ENCODE data around the gene C7. TPM values are rescaled to one million over a fixed set of nuclear protein-coding genes. Genes with fewer than 3 reads are reported as not detected.

C7 gene
- total and polyA plus RNA-seq, 2 experiments from 2014 or later: 0.05 to 0.07 TPM

DNA sequence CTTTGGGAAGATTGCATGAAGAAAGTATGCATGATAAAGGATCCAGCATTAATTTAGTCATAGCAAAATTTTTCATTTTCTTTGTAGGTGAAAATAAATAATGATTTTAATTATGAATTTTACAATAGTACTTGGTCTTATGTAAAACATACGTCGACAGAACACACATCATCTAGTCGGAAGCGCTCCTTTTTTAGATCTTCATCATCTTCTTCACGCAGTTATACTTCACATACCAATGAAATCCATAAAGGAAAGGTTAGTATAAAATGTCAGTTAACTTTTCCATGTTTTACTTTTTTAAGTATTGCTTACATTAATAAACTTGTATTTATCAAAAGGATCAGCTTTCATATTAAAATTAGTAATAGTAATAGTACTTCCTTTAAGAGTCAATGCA, 35.8 kb downstream of the C7 start:
- Mint-ChIP-seq H3K4me3 (no peak overlapping the region), H3K27ac (no peak overlapping the region), H3K9me3 (no peaks in the 10 kb centered on the region), H3K36me3 (ENCODE audit: low read depth) (no peaks in the 10 kb centered on the region), H3K27me3 (ENCODE audit: insufficient read depth, low read depth, poor library complexity) (no peaks in the 10 kb centered on the region), H3K4me1 (no peaks in the 10 kb centered on the region)
- Histone ChIP-seq H3K4me3 (no peak overlapping the region), H3K27me3 (ENCODE audit: insufficient read depth) (no peaks in the 10 kb centered on the region), H3F3A (replicated peaks; ENCODE audit: low read depth) (no peaks in the 10 kb centered on the region), H3K4me2 (no peak overlapping the region), H3K36me3 (ENCODE audit: insufficient read depth) (no peaks in the 10 kb centered on the region), H3K79me2 (replicated peaks; ENCODE audit: insufficient read depth) (no peaks in the 10 kb centered on the region), H3K4me1 (ENCODE audit: insufficient read depth) (no peaks in the 10 kb centered on the region), H2AFZ (no peak overlapping the region), H3K27ac (ENCODE audit: low read depth) (no peak overlapping the region), H4K20me1 (replicated peaks; ENCODE audit: insufficient read depth) (no peaks in the 10 kb centered on the region), H3K9me2 (ENCODE audit: insufficient read depth) (no peaks in the 10 kb centered on the region)
- ATAC-seq (no peak), DNase-seq (ENCODE audit: low spot score) (no peak)
- no peak for TF ChIP-seq EZH2phosphoT487 (IDR thresholded peaks at IDR 0.05; ENCODE audit: unreplicated experiment)
- TF ChIP-seq, protein P1, sequence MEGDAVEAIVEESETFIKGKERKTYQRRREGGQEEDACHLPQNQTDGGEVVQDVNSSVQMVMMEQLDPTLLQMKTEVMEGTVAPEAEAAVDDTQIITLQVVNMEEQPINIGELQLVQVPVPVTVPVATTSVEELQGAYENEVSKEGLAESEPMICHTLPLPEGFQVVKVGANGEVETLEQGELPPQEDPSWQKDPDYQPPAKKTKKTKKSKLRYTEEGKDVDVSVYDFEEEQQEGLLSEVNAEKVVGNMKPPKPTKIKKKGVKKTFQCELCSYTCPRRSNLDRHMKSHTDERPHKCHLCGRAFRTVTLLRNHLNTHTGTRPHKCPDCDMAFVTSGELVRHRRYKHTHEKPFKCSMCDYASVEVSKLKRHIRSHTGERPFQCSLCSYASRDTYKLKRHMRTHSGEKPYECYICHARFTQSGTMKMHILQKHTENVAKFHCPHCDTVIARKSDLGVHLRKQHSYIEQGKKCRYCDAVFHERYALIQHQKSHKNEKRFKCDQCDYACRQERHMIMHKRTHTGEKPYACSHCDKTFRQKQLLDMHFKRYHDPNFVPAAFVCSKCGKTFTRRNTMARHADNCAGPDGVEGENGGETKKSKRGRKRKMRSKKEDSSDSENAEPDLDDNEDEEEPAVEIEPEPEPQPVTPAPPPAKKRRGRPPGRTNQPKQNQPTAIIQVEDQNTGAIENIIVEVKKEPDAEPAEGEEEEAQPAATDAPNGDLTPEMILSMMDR (conservative IDR thresholded peaks at IDR 0.05; ENCODE audit: low read depth in 2 of 2): no peak
- TF ChIP-seq, protein P2, sequence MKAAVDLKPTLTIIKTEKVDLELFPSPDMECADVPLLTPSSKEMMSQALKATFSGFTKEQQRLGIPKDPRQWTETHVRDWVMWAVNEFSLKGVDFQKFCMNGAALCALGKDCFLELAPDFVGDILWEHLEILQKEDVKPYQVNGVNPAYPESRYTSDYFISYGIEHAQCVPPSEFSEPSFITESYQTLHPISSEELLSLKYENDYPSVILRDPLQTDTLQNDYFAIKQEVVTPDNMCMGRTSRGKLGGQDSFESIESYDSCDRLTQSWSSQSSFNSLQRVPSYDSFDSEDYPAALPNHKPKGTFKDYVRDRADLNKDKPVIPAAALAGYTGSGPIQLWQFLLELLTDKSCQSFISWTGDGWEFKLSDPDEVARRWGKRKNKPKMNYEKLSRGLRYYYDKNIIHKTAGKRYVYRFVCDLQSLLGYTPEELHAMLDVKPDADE (IDR thresholded peaks at IDR 0.05): no peak
- TF ChIP-seq POLR2AphosphoS5 (IDR thresholded peaks at IDR 0.05; ENCODE audit: low read depth): no peak
- TF ChIP-seq EZH2 (IDR thresholded peaks at IDR 0.05; ENCODE audit: low read depth, unreplicated experiment): no peak
- no peak for TF ChIP-seq JUNB (IDR thresholded peaks at IDR 0.05; ENCODE audit: unreplicated experiment)
- TF ChIP-seq STAT1 (IDR thresholded peaks at IDR 0.05; ENCODE audit: unreplicated experiment): no peak
- no peak for TF ChIP-seq NANOG (IDR thresholded peaks at IDR 0.05; ENCODE audit: borderline replicate concordance)
- TF ChIP-seq, protein P3, sequence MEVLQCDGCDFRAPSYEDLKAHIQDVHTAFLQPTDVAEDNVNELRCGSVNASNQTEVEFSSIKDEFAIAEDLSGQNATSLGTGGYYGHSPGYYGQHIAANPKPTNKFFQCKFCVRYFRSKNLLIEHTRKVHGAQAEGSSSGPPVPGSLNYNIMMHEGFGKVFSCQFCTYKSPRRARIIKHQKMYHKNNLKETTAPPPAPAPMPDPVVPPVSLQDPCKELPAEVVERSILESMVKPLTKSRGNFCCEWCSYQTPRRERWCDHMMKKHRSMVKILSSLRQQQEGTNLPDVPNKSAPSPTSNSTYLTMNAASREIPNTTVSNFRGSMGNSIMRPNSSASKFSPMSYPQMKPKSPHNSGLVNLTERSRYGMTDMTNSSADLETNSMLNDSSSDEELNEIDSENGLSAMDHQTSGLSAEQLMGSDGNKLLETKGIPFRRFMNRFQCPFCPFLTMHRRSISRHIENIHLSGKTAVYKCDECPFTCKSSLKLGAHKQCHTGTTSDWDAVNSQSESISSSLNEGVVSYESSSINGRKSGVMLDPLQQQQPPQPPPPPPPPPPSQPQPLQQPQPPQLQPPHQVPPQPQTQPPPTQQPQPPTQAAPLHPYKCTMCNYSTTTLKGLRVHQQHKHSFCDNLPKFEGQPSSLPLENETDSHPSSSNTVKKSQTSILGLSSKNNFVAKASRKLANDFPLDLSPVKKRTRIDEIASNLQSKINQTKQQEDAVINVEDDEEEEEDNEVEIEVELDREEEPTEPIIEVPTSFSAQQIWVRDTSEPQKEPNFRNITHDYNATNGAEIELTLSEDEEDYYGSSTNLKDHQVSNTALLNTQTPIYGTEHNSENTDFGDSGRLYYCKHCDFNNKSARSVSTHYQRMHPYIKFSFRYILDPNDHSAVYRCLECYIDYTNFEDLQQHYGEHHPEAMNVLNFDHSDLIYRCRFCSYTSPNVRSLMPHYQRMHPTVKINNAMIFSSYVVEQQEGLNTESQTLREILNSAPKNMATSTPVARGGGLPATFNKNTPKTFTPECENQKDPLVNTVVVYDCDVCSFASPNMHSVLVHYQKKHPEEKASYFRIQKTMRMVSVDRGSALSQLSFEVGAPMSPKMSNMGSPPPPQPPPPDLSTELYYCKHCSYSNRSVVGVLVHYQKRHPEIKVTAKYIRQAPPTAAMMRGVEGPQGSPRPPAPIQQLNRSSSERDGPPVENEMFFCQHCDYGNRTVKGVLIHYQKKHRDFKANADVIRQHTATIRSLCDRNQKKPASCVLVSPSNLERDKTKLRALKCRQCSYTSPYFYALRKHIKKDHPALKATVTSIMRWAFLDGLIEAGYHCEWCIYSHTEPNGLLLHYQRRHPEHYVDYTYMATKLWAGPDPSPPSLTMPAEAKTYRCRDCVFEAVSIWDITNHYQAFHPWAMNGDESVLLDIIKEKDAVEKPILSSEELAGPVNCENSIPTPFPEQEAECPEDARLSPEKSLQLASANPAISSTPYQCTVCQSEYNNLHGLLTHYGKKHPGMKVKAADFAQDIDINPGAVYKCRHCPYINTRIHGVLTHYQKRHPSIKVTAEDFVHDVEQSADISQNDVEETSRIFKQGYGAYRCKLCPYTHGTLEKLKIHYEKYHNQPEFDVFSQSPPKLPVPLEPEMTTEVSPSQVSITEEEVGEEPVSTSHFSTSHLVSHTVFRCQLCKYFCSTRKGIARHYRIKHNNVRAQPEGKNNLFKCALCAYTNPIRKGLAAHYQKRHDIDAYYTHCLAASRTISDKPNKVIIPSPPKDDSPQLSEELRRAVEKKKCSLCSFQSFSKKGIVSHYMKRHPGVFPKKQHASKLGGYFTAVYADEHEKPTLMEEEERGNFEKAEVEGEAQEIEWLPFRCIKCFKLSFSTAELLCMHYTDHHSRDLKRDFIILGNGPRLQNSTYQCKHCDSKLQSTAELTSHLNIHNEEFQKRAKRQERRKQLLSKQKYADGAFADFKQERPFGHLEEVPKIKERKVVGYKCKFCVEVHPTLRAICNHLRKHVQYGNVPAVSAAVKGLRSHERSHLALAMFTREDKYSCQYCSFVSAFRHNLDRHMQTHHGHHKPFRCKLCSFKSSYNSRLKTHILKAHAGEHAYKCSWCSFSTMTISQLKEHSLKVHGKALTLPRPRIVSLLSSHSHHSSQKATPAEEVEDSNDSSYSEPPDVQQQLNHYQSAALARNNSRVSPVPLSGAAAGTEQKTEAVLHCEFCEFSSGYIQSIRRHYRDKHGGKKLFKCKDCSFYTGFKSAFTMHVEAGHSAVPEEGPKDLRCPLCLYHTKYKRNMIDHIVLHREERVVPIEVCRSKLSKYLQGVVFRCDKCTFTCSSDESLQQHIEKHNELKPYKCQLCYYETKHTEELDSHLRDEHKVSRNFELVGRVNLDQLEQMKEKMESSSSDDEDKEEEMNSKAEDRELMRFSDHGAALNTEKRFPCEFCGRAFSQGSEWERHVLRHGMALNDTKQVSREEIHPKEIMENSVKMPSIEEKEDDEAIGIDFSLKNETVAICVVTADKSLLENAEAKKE (CRISPR knock-in tag; IDR thresholded peaks at IDR 0.05): no peak

Measured in GM23338 (cell line).